B cell (primary cell): Measurements from ENCODE around the gene SCFD2. TPM values are rescaled to one million over a fixed set of nuclear protein-coding genes. Genes with fewer than 3 reads are reported as not detected.
A peak's percentile ranks its signal among the peaks of the same experiment; 100 is the strongest.
"Not testable (repeated sequence)": the region's sequence is repeated elsewhere in the genome, so short reads cannot be mapped to it uniquely, and the experiment has no call there.

Experiments
- ATAC-seq: fragments of 200-7000 bp; cut with Tn5 transposase; one replicate; pipeline ENCODE4 v1.10.0; 2021; ENCODE audit warnings: low read depth, mild to moderate bottlenecking, moderate number of reproducible peaks, moderate library complexity
- CTCF ChIA-PET: fragments of 350-600 bp; sonication (Branson Sonifier 250); formaldehyde crosslinking; loops from one replicate; lab custom pipeline; 2021; ENCODE audit warnings: antibody characterized with exemption, inconsistent platforms; lab: Charles Lee
- POLR2A ChIA-PET: fragments of 350-600 bp; sonication (Branson Sonifier 250); formaldehyde crosslinking; loops from one replicate; lab custom pipeline; 2021; ENCODE audit warnings: antibody characterized with exemption; lab: Charles Lee
- DNase-seq: peaks from one replicate; pipeline ENCODE4 v3.0.0; 2013
- H2AFZ ChIP-seq: 2 replicates; pipeline ENCODE4 v1.6.1; 2012; ENCODE audit warnings: mild to moderate bottlenecking, low read depth, low read length; ENCODE audit not compliant: insufficient read depth, poor library complexity, severe bottlenecking
- H3K27ac ChIP-seq, 2 donors: 1 replicate in 1 of 2; 2 replicates in 1 of 2; pipeline ENCODE4 v1.5.1; 2012 to 2013; ENCODE audit warnings: low read length in 2 of 2, mild to moderate bottlenecking in 2 of 2, moderate library complexity in 1 of 2
- H3K27me3 ChIP-seq, 4 experiments: fragments of 200-600 bp in 1 of 4; sonication (generic) in 1 of 4; replicated peaks in 1 of 4; 1 replicate in 2 of 4; 2 replicates in 2 of 4; pipeline versions ENCODE4 v1.6.1 to v1.7.0; 2013 to 2016; ENCODE audit warnings: low read length in 3 of 4, mild to moderate bottlenecking in 2 of 4, mixed read lengths in 1 of 4, moderate library complexity in 1 of 4; ENCODE audit not compliant: insufficient read depth in 4 of 4, control insufficient read depth in 3 of 4; ENCODE audit errors: control extremely low read depth in 1 of 4
- H3K36me3 ChIP-seq, 2 experiments: replicated peaks in 1 of 2; 1 replicate in 1 of 2; 2 replicates in 1 of 2; pipeline versions ENCODE4 v1.6.1 to v1.7.1; 2013; ENCODE audit warnings: low read length in 1 of 2; ENCODE audit not compliant: insufficient read depth in 2 of 2, control insufficient read depth in 1 of 2; ENCODE audit errors: control extremely low read depth in 1 of 2, extremely low read depth in 1 of 2
- H3K4me1 ChIP-seq, 2 donors: fragments of 200-600 bp in 1 of 2; sonication (generic) in 1 of 2; 1 replicate in 1 of 2; 2 replicates in 1 of 2; pipeline versions ENCODE4 v1.5.1 to v1.6.1; 2013 to 2017; ENCODE audit warnings: low read length in 2 of 2; ENCODE audit not compliant: control insufficient read depth in 2 of 2, insufficient read depth in 2 of 2
- H3K4me2 ChIP-seq: replicated peaks from 2 replicates; pipeline ENCODE3; 2012; ENCODE audit warnings: mild to moderate bottlenecking, low read depth, low read length; ENCODE audit not compliant: poor library complexity, severe bottlenecking
- H3K4me3 ChIP-seq, 5 experiments: fragments of 200-600 bp in 1 of 5; sonication (generic) in 1 of 5; 1 replicate in 3 of 5; 2 replicates in 2 of 5; pipeline versions ENCODE4 v1.5.1 to v1.7.0; 2011 to 2016; ENCODE audit warnings: low read length in 4 of 5, mild to moderate bottlenecking in 4 of 5, low read depth in 2 of 5, control low read depth in 1 of 5, moderate library complexity in 1 of 5; ENCODE audit not compliant: insufficient read depth in 1 of 5; ENCODE audit errors: control extremely low read depth in 1 of 5, extremely low read depth in 1 of 5
- H3K79me2 ChIP-seq: fragments of 200-600 bp; sonication (generic); one replicate; pipeline ENCODE4 v1.6.0; 2016; ENCODE audit warnings: low read length; ENCODE audit not compliant: control insufficient read depth, insufficient read depth
- H3K9ac ChIP-seq: fragments of 200-600 bp; sonication (generic); 2 replicates; pipeline ENCODE4 v1.6.1; 2017; ENCODE audit warnings: mild to moderate bottlenecking, low read length, moderate library complexity
- H3K9me3 ChIP-seq, 3 donors: one replicate each; pipeline versions ENCODE4 v1.6.1 to v1.7.1; 2013; ENCODE audit warnings: low read length in 2 of 3; ENCODE audit not compliant: control insufficient read depth in 2 of 3, insufficient read depth in 1 of 3; ENCODE audit errors: control extremely low read depth in 1 of 3
- H4K20me1 ChIP-seq: 2 replicates; pipeline ENCODE4 v1.6.0; 2012; ENCODE audit warnings: mild to moderate bottlenecking, low read length; ENCODE audit not compliant: insufficient read depth, control insufficient read depth, poor library complexity, severe bottlenecking
- H3K27ac Mint-ChIP-seq: one replicate; pipeline ENCODE4 v1.8.0; 2021; ENCODE audit warnings: mixed read lengths
- H3K27me3 Mint-ChIP-seq: one replicate; pipeline ENCODE4 v1.8.0; 2021; ENCODE audit warnings: mixed read lengths
- H3K4me1 Mint-ChIP-seq: one replicate; pipeline ENCODE4 v1.8.0; 2021; ENCODE audit warnings: mixed read lengths
- H3K4me3 Mint-ChIP-seq: one replicate; pipeline ENCODE4 v1.8.0; 2021; ENCODE audit warnings: mixed read lengths
- H3K9me3 Mint-ChIP-seq: one replicate; pipeline ENCODE4 v1.8.0; 2022; ENCODE audit warnings: mixed read lengths; ENCODE audit not compliant: insufficient read depth
- CTCF ChIP-seq: fragments of 200-600 bp; IDR thresholded peaks from one replicate; pipeline ENCODE4 v1.8.0; 2022; ENCODE audit warnings: antibody characterized with exemption, mild to moderate bottlenecking
- EZH2 ChIP-seq: IDR thresholded peaks from 2 replicates; pipeline ENCODE4 v1.6.1; 2012; ENCODE audit warnings: borderline replicate concordance, low read depth, mild to moderate bottlenecking, moderate library complexity, low read length; ENCODE audit not compliant: insufficient read depth, poor library complexity, severe bottlenecking
- whole genome bisulfite sequencing: methylation state at CpG from one replicate; pipeline ENCODE4 v1.1.5; 2013; ENCODE audit warnings: missing lambda C conversion rate; ENCODE audit not compliant: insufficient coverage; 5-methylcytosine and 5-hydroxymethylcytosine counted together
- intact Hi-C: fragments of 100-400 bp; cut with micrococcal nuclease; formaldehyde crosslinking; loops from one replicate; pipeline ENCODE4 v1.10.0; 2022
- polyA plus RNA-seq: library from polyadenylated mRNA; depleted of rRNA; stranded (reverse); fragments of >200 nt; gene quantifications from 2 replicates; pipeline ENCODE4 v1.2.3, GENCODE V29; 2012
- total RNA-seq, 2 donors: library from RNA; stranded (reverse); fragments of 120-200 nt in 1 of 2; gene quantifications; 1 replicate in 1 of 2; 2 replicates in 1 of 2; pipeline versions ENCODE4 v1.2.3 to v1.2.4, GENCODE V29; 2013 to 2022

Gene SCFD2
- total and polyA plus RNA-seq, 2 donors (not counting 1 experiment from before 2014, with no cell fraction given): 12.8 to 20.4 TPM

- TF ChIP-seq EZH2: no peak
- no peak for TF ChIP-seq CTCF
- Mint-ChIP-seq H3K4me1 (no peaks in the 10 kb centered on the region), H3K27me3 (no peaks in the 10 kb centered on the region), H3K27ac (no peak overlapping the region), H3K9me3 (peaks cover 5% of the 10 kb centered on the region), H3K4me3 (no peak overlapping the region)
- H3K27ac ChIP-seq: no peak overlapping the region
- H3K9me3 ChIP-seq: no peaks in the 10 kb centered on the region
- no peak overlapping the region for H2AFZ ChIP-seq
- H3K4me1 ChIP-seq: no peaks in the 10 kb centered on the region
- no peaks in the 10 kb centered on the region for H3K27me3 ChIP-seq
- ATAC-seq: no peak
- H3K4me2 ChIP-seq: no peak overlapping the region
- H3K9ac ChIP-seq: no peak overlapping the region
- intact Hi-C loops: no loop called here
- no peak for DNase-seq
- H3K36me3 ChIP-seq: no peaks in the 10 kb centered on the region
- 86% methylated on average over 2 of the region's 4 CpGs for whole genome bisulfite sequencing
- ChIA-PET CTCF (no interaction called here), POLR2A (no interaction called here)
- H3K79me2 ChIP-seq: no peaks in the 10 kb centered on the region
- no peaks in the 10 kb centered on the region for H4K20me1 ChIP-seq
- no peak overlapping the region for H3K4me3 ChIP-seq
These were observed 326.0 kb downstream of the SCFD2 start for GRCh38 chr4:53039741-53040458.

- no peak overlapping the region for H3K4me3 Mint-ChIP-seq
- H3K27ac ChIP-seq: no peak overlapping the region
- ChIA-PET CTCF (no interaction called here), POLR2A (no interaction called here)
- DNase-seq (no peak), ATAC-seq (no peak)
- no peak overlapping the region for H2AFZ ChIP-seq
- TF ChIP-seq EZH2 (no peak), CTCF (no peak)
- no peaks in the 10 kb centered on the region for H3K9me3 ChIP-seq
- WGBS: no CpG with 5 or more reads among the region's 1 CpG
- no peaks in the 10 kb centered on the region for H3K79me2 ChIP-seq
- H3K9ac ChIP-seq: no peak overlapping the region
- no peaks in the 10 kb centered on the region for H3K27me3 ChIP-seq
- H3K36me3 ChIP-seq: no peaks in the 10 kb centered on the region
- no peaks in the 10 kb centered on the region for H4K20me1 ChIP-seq
- H3K9me3 Mint-ChIP-seq: peaks cover 10% of the 10 kb centered on the region
- no peak overlapping the region for H3K4me2 ChIP-seq
- intact Hi-C loops: no loop called here
- peaks cover 11% of the 10 kb centered on the region for H3K4me1 Mint-ChIP-seq
- H3K27me3 Mint-ChIP-seq: no peaks in the 10 kb centered on the region
- no peak overlapping the region for H3K4me3 ChIP-seq
- H3K27ac Mint-ChIP-seq: no peak overlapping the region
- H3K4me1 ChIP-seq: peaks cover 0 to 3% of the 10 kb centered on the region in 2 donors
These were observed 328.0 kb downstream of the SCFD2 start for GRCh38 chr4:53037892-53038291.

GRCh38 chr4:53032908-53033307 is 333.0 kb downstream of the SCFD2 start:
- H3K9ac ChIP-seq, H4K20me1 ChIP-seq, H3K27ac ChIP-seq, H3K27me3 ChIP-seq, CTCF ChIA-PET, H3K4me1 ChIP-seq, DNase-seq, H3K79me2 ChIP-seq, H3K4me2 ChIP-seq, ATAC-seq, intact Hi-C loops, H3K9me3 ChIP-seq, H3K36me3 ChIP-seq, POLR2A ChIA-PET, H2AFZ ChIP-seq, H3K27me3 Mint-ChIP-seq, H3K4me3 ChIP-seq: not testable (repeated sequence)
- Mint-ChIP-seq H3K4me3 (peak overlapping the region; percentile 6), H3K4me1 (peaks cover 19% of the 10 kb centered on the region), H3K9me3 (peaks cover 16% of the 10 kb centered on the region), H3K27ac (peak overlapping the region; percentile 1)
- WGBS: no CpG with 5 or more reads among the region's 1 CpG
